ENCODE data around the gene DOC2B.

Gene DOC2B

DNA sequence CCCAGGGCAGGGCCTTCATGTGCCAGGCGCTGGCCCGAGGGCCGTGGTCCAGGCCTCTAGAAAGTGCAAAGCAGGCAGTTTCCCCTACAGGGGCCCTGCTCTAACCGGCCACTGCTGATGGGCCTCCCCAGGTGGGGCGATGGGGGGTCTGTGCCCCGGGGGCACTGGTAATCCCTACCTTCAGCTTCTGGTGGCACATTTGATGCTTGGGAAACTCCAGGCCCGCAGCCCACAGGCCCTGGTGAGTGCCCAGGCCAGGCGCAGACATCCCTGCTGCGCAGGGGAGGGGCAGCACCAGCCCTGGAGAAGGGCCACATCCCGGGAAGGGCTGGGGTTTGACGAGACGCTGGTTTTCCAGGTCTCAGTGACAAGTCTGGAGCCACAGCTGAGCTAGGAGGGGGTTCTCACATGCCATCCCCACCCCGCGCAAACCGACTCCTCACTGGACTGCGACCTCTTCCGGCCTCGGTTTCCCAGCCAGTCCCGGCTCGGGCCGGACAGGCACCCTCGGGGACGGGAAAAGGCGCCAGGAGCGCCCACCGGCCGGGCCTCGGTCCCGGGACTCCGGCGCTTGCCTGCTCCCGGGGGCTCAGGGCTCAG lies 1.6 kb downstream of the DOC2B start:
- no peak for DNase-seq (ENCODE audit: low read depth)
- no peak overlapping the region for H3K4me3 ChIP-seq (ENCODE audit: control insufficient read depth, low read depth, low read length)
- TF ChIP-seq, protein P1, sequence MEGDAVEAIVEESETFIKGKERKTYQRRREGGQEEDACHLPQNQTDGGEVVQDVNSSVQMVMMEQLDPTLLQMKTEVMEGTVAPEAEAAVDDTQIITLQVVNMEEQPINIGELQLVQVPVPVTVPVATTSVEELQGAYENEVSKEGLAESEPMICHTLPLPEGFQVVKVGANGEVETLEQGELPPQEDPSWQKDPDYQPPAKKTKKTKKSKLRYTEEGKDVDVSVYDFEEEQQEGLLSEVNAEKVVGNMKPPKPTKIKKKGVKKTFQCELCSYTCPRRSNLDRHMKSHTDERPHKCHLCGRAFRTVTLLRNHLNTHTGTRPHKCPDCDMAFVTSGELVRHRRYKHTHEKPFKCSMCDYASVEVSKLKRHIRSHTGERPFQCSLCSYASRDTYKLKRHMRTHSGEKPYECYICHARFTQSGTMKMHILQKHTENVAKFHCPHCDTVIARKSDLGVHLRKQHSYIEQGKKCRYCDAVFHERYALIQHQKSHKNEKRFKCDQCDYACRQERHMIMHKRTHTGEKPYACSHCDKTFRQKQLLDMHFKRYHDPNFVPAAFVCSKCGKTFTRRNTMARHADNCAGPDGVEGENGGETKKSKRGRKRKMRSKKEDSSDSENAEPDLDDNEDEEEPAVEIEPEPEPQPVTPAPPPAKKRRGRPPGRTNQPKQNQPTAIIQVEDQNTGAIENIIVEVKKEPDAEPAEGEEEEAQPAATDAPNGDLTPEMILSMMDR (IDR thresholded peaks at IDR 0.05; ENCODE audit: control insufficient read depth, insufficient read depth, low read depth, low read length, missing control alignments), result no peak

DNA sequence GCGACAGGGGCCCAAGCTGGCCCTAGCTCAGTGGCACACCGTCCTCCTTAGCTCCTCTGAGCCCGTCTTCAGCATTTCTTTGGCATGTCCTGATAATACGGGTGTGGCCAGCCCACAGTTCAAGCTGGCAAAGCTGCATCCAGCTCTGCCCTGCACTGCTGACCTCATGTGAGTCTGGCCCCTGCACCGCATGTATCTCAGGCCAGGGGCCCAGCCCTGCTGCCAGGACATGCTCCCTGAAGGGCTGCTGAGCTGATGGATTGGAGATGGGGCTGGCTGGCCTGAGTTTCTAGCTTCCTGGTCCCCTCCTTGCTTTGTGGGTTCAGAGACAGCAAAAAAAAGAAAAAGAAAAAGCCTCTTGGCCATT lies 2.4 kb downstream of the DOC2B start:
- H3K4me3 ChIP-seq (ENCODE audit: control insufficient read depth, low read depth, low read length), result no peak overlapping the region
- TF ChIP-seq, protein P1 (IDR thresholded peaks at IDR 0.05; ENCODE audit: control insufficient read depth, insufficient read depth, low read depth, low read length, missing control alignments), result no peak

DNA sequence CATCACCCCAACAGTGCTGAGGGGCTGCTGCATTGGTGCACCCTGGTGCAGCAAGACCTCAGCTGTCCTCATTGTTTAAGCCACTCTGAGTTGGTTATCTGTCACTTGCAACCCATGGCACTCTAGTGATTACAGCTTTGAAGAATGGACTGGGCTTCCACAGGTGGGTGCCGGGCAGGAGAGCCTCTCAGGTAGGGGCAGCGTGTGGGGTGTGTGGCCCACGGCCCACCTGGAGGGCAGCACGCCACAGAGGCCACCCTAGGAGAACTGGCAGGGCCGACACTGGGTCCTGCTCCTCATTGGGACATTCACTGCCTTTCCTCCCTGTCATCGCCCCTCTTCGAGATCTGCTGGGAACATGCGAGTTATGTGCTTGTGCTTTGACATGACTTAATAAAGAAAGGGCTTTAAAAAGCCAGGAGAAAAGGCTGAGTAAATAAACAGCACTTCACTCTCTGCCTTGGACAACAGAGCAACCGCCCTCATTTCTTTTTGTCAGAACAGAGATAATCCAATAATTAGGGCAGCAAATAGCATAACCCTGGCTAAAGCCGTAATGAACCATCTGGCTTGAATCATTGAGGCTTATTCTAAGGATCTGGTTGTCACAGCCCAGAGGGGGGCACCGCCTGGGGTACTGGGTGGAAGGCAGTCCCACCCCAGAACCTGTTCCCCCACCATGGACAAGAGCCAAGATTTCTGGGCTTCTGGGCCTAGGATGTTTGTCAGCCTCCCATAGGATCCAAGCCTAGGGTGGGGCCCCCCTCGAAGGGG lies 3.0 kb downstream of the DOC2B start:
- DNase-seq (ENCODE audit: low read depth), result no peak

More for the DNA sequence above, 2.4 kb downstream of the DOC2B start:
- DNase-seq (ENCODE audit: low read depth), result no peak

DNA sequence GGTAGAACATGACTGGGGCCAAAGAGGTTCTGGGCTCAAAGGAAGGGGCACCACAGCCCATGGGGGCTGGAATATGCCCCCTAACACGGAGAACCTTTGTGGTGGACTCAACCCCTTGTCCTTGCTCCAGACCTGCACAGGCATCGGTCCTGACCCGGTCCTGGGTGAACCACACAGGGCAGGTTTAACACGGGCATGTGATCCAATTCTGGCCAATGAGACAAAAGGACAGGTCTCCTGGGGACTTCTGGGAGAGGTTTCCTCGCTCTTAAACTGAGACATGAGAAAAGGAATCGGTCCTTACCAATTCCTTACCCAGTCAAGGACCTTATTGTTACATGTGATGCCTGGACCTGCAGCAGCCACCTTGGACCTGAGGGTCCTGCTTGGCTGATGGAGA lies 3.7 kb downstream of the DOC2B start:
- no peak for DNase-seq (ENCODE audit: low read depth)
- H3K4me3 ChIP-seq (ENCODE audit: control insufficient read depth, low read depth, low read length), result no peak overlapping the region
- TF ChIP-seq, protein P1 (IDR thresholded peaks at IDR 0.05; ENCODE audit: control insufficient read depth, insufficient read depth, low read depth, low read length, missing control alignments), result no peak

More for the DNA sequence above, 3.0 kb downstream of the DOC2B start:
- H3K4me3 ChIP-seq (ENCODE audit: control insufficient read depth, low read depth, low read length), result no peak overlapping the region
- TF ChIP-seq, protein P1 (IDR thresholded peaks at IDR 0.05; ENCODE audit: control insufficient read depth, insufficient read depth, low read depth, low read length, missing control alignments), result no peak

DNA sequence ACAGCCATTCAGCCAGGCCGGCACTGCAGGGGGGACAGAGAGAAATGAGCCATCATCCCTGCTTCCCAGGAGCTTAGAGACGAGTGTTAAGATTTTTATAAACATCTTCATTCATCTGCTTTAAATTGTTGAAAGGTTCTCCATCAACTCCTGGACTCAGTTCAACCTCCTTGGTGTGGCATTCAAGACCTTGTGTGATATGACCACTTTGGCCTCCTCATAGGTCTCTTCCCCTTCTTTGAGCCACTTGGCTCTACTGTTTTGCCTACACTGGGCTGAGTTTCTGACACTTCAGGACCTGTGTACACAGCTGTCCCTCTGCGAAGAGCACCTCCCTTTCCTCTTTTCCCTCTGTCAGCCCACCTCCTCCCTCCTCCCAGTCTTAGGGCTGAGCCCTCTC lies 4.3 kb downstream of the DOC2B start:
- no peak for DNase-seq (ENCODE audit: low read depth)
- TF ChIP-seq, protein P1 (IDR thresholded peaks at IDR 0.05; ENCODE audit: control insufficient read depth, insufficient read depth, low read depth, low read length, missing control alignments), result no peak
- no peak overlapping the region for H3K4me3 ChIP-seq (ENCODE audit: control insufficient read depth, low read depth, low read length)

DNA sequence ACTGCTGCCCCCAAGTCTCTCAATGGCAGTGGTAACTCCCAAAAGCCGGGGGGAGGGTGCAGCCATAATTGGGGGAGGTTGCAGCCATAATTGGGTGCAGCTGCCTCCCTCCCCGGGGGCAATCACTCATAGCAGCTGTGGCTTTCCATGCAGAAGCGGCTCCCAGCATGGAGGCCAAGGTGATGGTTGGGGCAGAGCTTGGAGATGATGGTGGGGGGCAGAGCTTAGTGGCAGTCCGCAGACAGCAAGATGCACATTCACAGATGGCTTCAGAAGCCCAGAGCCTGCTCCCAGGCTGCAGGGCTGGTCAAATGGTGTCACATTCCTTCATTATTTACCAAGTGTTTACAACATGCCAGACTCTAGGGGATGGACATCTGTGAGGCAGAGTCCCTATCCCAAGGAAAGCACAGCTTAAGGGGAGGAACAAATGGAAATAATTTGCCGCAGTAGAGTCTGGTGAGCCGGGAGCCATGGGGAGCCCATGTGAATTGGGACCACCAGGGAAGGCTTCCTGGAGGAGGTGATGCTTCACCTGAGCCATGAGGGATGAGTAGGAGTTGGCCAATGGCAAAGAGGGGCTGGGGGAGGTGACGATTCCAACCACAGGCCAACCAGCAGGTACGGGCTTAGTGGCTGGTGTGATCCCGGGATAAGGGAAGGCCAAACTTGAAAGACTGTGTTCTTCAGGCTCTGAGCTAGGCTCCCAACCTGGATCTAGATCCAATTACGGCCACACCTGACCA lies 8.1 kb downstream of the DOC2B start:
- no peak overlapping the region for H3K4me3 ChIP-seq (ENCODE audit: control insufficient read depth, low read depth, low read length)
- no peak for DNase-seq (ENCODE audit: low read depth)

More for the DNA sequence above, 8.1 kb downstream of the DOC2B start:
- TF ChIP-seq, protein P1 (IDR thresholded peaks at IDR 0.05; ENCODE audit: control insufficient read depth, insufficient read depth, low read depth, low read length, missing control alignments), result no peak

Data from AG09309 (cell line).